GM23338 (cell line): Measurements from ENCODE around the gene SART3.

Experiments used
- CREB1 ChIP-seq: fragments of 250-450 bp; sonication (Bioruptor Pico); IDR thresholded peaks from 2 replicates; pipeline ENCODE4 v1.5.0; 2020; ENCODE audit warnings: low read depth, mild to moderate bottlenecking, moderate library complexity
- EZH2 ChIP-seq: fragments of 200-600 bp; sonication (generic); IDR thresholded peaks from one replicate; pipeline ENCODE4 v1.8.0; 2017; ENCODE audit warnings: antibody characterized with exemption, mild to moderate bottlenecking, low read depth; ENCODE audit not compliant: unreplicated experiment
- EZH2phosphoT487 ChIP-seq: fragments of 200-600 bp; sonication (generic); IDR thresholded peaks from one replicate; pipeline ENCODE4 v1.8.1; 2018; ENCODE audit warnings: antibody characterized with exemption; ENCODE audit not compliant: unreplicated experiment
- JUNB ChIP-seq: IDR thresholded peaks from one replicate; pipeline ENCODE4 v1.6.1; 2016; ENCODE audit warnings: antibody characterized with exemption; ENCODE audit not compliant: unreplicated experiment
- NANOG ChIP-seq: IDR thresholded peaks from 2 replicates; pipeline ENCODE4 v1.6.1; 2016; ENCODE audit warnings: antibody characterized with exemption, borderline replicate concordance
- POLR2AphosphoS5 ChIP-seq: IDR thresholded peaks from 2 replicates; pipeline ENCODE4 v1.6.1; 2016; ENCODE audit warnings: antibody characterized with exemption, low read depth
- ZNF114 ChIP-seq: fragments of 250-450 bp; sonication (Bioruptor Pico); IDR thresholded peaks from 2 replicates; pipeline ENCODE4 v1.5.0; 2020; ENCODE audit warnings: mild to moderate bottlenecking, moderate library complexity
- TF ChIP-seq, protein P1 (sequence below), 2 experiments: fragments of 200-600 bp in 1 of 2; sonication (generic) in 1 of 2; conservative IDR thresholded peaks; 2 replicates each; pipeline versions ENCODE4 v1.5.1 to v1.6.1; 2016 to 2017; ENCODE audit warnings: antibody characterized with exemption in 2 of 2, low read depth in 2 of 2, mild to moderate bottlenecking in 2 of 2, moderate library complexity in 1 of 2
- TF ChIP-seq, protein P2 (sequence below): IDR thresholded peaks from one replicate; pipeline ENCODE4 v1.6.1; 2018; ENCODE audit warnings: antibody characterized with exemption; ENCODE audit not compliant: unreplicated experiment
- TF ChIP-seq, protein P3 (sequence below): IDR thresholded peaks from 2 replicates; pipeline ENCODE4 v1.6.1; 2016; ENCODE audit warnings: antibody characterized with exemption

DNA sequence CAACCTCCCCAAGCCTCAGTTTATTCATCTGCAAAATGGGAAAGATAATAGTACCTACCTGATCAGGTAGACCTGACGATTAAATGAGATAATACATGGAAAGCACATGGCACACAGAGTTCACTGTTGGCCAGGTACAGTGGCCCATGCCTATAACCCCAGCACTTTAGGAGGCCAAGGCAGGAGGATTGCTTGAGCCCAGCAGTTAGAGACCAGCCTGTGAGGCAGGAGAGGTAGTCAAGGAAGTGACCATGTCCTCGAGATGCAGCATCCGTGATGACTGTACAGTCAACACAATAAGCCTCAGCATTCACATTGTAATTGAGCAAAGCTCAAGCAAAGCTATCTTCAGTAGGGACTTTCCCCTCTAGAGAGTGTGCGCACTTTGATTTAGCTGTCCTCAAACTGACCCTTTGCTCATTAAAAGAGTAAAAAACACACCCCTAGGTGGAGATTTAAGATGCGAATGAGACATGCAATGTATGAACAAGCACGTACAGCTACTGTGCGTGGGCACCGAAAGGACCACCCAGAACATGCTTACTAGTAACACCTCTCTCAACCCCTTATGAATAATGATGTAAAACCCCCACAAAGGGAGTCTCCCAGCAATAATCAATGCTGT lies 11.3 kb upstream of the SART3 start:
- TF ChIP-seq, protein P1, sequence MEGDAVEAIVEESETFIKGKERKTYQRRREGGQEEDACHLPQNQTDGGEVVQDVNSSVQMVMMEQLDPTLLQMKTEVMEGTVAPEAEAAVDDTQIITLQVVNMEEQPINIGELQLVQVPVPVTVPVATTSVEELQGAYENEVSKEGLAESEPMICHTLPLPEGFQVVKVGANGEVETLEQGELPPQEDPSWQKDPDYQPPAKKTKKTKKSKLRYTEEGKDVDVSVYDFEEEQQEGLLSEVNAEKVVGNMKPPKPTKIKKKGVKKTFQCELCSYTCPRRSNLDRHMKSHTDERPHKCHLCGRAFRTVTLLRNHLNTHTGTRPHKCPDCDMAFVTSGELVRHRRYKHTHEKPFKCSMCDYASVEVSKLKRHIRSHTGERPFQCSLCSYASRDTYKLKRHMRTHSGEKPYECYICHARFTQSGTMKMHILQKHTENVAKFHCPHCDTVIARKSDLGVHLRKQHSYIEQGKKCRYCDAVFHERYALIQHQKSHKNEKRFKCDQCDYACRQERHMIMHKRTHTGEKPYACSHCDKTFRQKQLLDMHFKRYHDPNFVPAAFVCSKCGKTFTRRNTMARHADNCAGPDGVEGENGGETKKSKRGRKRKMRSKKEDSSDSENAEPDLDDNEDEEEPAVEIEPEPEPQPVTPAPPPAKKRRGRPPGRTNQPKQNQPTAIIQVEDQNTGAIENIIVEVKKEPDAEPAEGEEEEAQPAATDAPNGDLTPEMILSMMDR (conservative IDR thresholded peaks at IDR 0.05; ENCODE audit: low read depth in 2 of 2) = no peak
- TF ChIP-seq EZH2 (no peak), EZH2phosphoT487 (no peak), POLR2AphosphoS5 (no peak), CREB1 (CRISPR knock-in tag) (no peak), NANOG (no peak), JUNB (no peak), ZNF114 (CRISPR knock-in tag) (no peak)
- TF ChIP-seq, protein P2, sequence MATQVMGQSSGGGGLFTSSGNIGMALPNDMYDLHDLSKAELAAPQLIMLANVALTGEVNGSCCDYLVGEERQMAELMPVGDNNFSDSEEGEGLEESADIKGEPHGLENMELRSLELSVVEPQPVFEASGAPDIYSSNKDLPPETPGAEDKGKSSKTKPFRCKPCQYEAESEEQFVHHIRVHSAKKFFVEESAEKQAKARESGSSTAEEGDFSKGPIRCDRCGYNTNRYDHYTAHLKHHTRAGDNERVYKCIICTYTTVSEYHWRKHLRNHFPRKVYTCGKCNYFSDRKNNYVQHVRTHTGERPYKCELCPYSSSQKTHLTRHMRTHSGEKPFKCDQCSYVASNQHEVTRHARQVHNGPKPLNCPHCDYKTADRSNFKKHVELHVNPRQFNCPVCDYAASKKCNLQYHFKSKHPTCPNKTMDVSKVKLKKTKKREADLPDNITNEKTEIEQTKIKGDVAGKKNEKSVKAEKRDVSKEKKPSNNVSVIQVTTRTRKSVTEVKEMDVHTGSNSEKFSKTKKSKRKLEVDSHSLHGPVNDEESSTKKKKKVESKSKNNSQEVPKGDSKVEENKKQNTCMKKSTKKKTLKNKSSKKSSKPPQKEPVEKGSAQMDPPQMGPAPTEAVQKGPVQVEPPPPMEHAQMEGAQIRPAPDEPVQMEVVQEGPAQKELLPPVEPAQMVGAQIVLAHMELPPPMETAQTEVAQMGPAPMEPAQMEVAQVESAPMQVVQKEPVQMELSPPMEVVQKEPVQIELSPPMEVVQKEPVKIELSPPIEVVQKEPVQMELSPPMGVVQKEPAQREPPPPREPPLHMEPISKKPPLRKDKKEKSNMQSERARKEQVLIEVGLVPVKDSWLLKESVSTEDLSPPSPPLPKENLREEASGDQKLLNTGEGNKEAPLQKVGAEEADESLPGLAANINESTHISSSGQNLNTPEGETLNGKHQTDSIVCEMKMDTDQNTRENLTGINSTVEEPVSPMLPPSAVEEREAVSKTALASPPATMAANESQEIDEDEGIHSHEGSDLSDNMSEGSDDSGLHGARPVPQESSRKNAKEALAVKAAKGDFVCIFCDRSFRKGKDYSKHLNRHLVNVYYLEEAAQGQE = no peak
- TF ChIP-seq, protein P3, sequence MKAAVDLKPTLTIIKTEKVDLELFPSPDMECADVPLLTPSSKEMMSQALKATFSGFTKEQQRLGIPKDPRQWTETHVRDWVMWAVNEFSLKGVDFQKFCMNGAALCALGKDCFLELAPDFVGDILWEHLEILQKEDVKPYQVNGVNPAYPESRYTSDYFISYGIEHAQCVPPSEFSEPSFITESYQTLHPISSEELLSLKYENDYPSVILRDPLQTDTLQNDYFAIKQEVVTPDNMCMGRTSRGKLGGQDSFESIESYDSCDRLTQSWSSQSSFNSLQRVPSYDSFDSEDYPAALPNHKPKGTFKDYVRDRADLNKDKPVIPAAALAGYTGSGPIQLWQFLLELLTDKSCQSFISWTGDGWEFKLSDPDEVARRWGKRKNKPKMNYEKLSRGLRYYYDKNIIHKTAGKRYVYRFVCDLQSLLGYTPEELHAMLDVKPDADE = no peak
